Measurements from ENCODE around the gene ARRB1.

ARRB1 gene

GRCh38 chr11:75242722-75243600, 108.5 kb downstream of the ARRB1 start:
- H3K4me3 ChIP-seq (ENCODE audit: low read length), result no peak overlapping the region
- DNase-seq (ENCODE audit: low read depth, low spot score), result no peak

- peak overlapping the region; percentile 24; the same call in 1 of the 2 replicates for H3K4me3 ChIP-seq (ENCODE audit: low read length)
- no peak for DNase-seq (ENCODE audit: low read depth, low spot score)
Measured at GRCh38 chr11:75241906-75242644, 109.4 kb downstream of the ARRB1 start.

- peak overlapping the region; percentile 35; the same call in 1 of the 2 replicates for H3K4me3 ChIP-seq (ENCODE audit: low read length)
- DNase-seq (ENCODE audit: low read depth, low spot score), result peak; percentile 47
Measured at GRCh38 chr11:75241036-75241905, 110.2 kb downstream of the ARRB1 start.

- no peak for DNase-seq (ENCODE audit: low read depth, low spot score)
Measured at GRCh38 chr11:75240311-75241035, 111.0 kb downstream of the ARRB1 start, which contains the start of gene TPBGL. TSS of gene TPBGL (plus strand) at chr11:75240774. CDS start at chr11:75241050, 276 bp downstream.

GRCh38 chr11:75239531-75240290, 111.8 kb downstream of the ARRB1 start:
- no peak overlapping the region for H3K4me3 ChIP-seq (ENCODE audit: low read length)
- no peak for DNase-seq (ENCODE audit: low read depth, low spot score)

More at GRCh38 chr11:75240311-75241035, 111.0 kb downstream of the ARRB1 start, which contains the start of gene TPBGL:
- H3K4me3 ChIP-seq (ENCODE audit: low read length), result peak within 1 kb of the TSS; percentile 35; the same call in 1 of the 2 replicates

- no peak overlapping the region for H3K4me3 ChIP-seq (ENCODE audit: low read length)
- DNase-seq (ENCODE audit: low read depth, low spot score), result no peak
Measured at GRCh38 chr11:75238595-75239440, 112.6 kb downstream of the ARRB1 start.

- no peak overlapping the region for H3K4me3 ChIP-seq (ENCODE audit: low read length)
- no peak for DNase-seq (ENCODE audit: low read depth, low spot score)
Measured at GRCh38 chr11:75237050-75237449, 114.4 kb downstream of the ARRB1 start.

GRCh38 chr11:75236062-75236461, 115.4 kb downstream of the ARRB1 start:
- no peak overlapping the region for H3K4me3 ChIP-seq (ENCODE audit: low read length)
- DNase-seq (ENCODE audit: low read depth, low spot score), result no peak

- DNase-seq (ENCODE audit: low read depth, low spot score), result peak; percentile 35
Measured at GRCh38 chr11:75233754-75234172, 117.7 kb downstream of the ARRB1 start.

GRCh38 chr11:75230621-75231020, 120.8 kb downstream of the ARRB1 start:
- H3K4me3 ChIP-seq (ENCODE audit: low read length), result no peak overlapping the region
- no peak for DNase-seq (ENCODE audit: low read depth, low spot score)

More at GRCh38 chr11:75233754-75234172, 117.7 kb downstream of the ARRB1 start:
- H3K4me3 ChIP-seq (ENCODE audit: low read length), result no peak overlapping the region

GRCh38 chr11:75229466-75229865, 122.0 kb downstream of the ARRB1 start:
- no peak for DNase-seq (ENCODE audit: low read depth, low spot score)
- H3K4me3 ChIP-seq (ENCODE audit: low read length), result no peak overlapping the region

GRCh38 chr11:75225794-75226193, 125.7 kb downstream of the ARRB1 start:
- no peak for DNase-seq (ENCODE audit: low read depth, low spot score)
- no peak overlapping the region for H3K4me3 ChIP-seq (ENCODE audit: low read length)

GRCh38 chr11:75223954-75224643, 127.4 kb downstream of the ARRB1 start:
- no peak overlapping the region for H3K4me3 ChIP-seq (ENCODE audit: low read length)
- no peak for DNase-seq (ENCODE audit: low read depth, low spot score)

GRCh38 chr11:75219869-75220268, 131.6 kb downstream of the ARRB1 start:
- no peak for DNase-seq (ENCODE audit: low read depth, low spot score)

GRCh38 chr11:75214843-75215242, 136.6 kb downstream of the ARRB1 start:
- no peak overlapping the region for H3K4me3 ChIP-seq (ENCODE audit: low read length)
- no peak for DNase-seq (ENCODE audit: low read depth, low spot score)

More at GRCh38 chr11:75219869-75220268, 131.6 kb downstream of the ARRB1 start:
- no peak overlapping the region for H3K4me3 ChIP-seq (ENCODE audit: low read length)

- no peak overlapping the region for H3K4me3 ChIP-seq (ENCODE audit: low read length)
- peak; percentile 86 for DNase-seq (ENCODE audit: low read depth, low spot score)
Measured at GRCh38 chr11:75214411-75214821, 137.0 kb downstream of the ARRB1 start.
